Gastroesophageal sphincter (tissue), 3 donors: ENCODE measurements around the gene CYP17A1.

Source experiments
- CTCF ChIP-seq, 4 experiments: fragments of 200-600 bp in 2 of 4; fragments of 450-650 bp in 2 of 4; sonication (generic) in 1 of 4; IDR thresholded peaks; one replicate each; pipeline ENCODE4 v1.5.1; 2017 to 2019; ENCODE audit warnings: antibody characterized with exemption in 4 of 4, mild to moderate bottlenecking in 2 of 4, moderate library complexity in 2 of 4
- EP300 ChIP-seq: sonication (generic); formaldehyde crosslinking; IDR thresholded peaks from one replicate; pipeline ENCODE4 v1.6.1; 2017; ENCODE audit warnings: antibody characterized with exemption, mild to moderate bottlenecking

GRCh38 chr10:102804382-102805055, 32.7 kb downstream of the CYP17A1 start:
- TF ChIP-seq EP300 (no peak), CTCF (IDR thresholded peaks at IDR 0.05) (no peak)
